ENCODE data around the gene GABRR2. TPM values are rescaled to one million over a fixed set of nuclear protein-coding genes. Genes with fewer than 3 reads are reported as not detected.

Gene GABRR2
- total and polyA plus RNA-seq, 4 donors, result 0.10 to 1.7 (median 0.35) TPM

DNA sequence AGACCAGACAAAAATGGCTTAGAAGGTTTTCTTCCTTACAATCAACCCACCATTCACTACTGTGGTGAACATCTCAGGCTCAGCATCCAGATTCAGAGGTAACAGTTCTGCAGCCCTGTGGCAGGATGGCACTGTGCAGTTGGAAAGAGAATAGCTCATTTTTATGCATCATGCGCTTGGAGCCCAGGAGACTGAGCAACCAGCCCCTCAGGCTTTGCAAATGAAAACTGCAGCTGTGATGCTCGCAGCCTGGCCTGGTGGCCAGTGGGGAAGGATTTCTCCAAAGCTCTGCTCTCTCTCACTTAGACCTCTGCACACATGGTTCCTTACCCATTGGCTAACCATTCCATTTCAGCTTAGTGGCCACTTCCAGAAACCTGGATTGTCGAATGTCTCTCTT lies 45.8 kb downstream of the GABRR2 start:
- Histone ChIP-seq H3K9me3 (ENCODE audit: control insufficient read depth in 4 of 4, low read length in 3 of 4) (no peaks in the 10 kb centered on the region), H3K27ac (ENCODE audit: low read depth in 1 of 2, low read length in 2 of 2) (no peak overlapping the region), H3K4me3 (ENCODE audit: low read depth in 1 of 3, low read length in 3 of 3) (no peak overlapping the region), H3K9ac (ENCODE audit: low read depth in 1 of 2, low read length in 2 of 2) (no peak overlapping the region), H3K36me3 (ENCODE audit: control insufficient read depth in 4 of 4, insufficient read depth in 3 of 4, low read depth in 1 of 4, low read length in 3 of 4) (no peaks in the 10 kb centered on the region), H3K4me1 (ENCODE audit: control insufficient read depth in 4 of 4, insufficient read depth in 4 of 4, low read length in 3 of 4) (no peaks in the 10 kb centered on the region), H3K27me3 (ENCODE audit: control insufficient read depth in 4 of 4, insufficient read depth in 4 of 4, low read length in 3 of 4) (no peaks in the 10 kb centered on the region)
- TF ChIP-seq TAF1 (conservative IDR thresholded peaks at IDR 0.05) (no peak), FOXA2 (IDR thresholded peaks at IDR 0.05) (no peak), RXRA (IDR thresholded peaks at IDR 0.05) (no peak), HNF4A (conservative IDR thresholded peaks at IDR 0.05) (no peak), FOXA1 (IDR thresholded peaks at IDR 0.05) (no peak), GABPA (IDR thresholded peaks at IDR 0.05 in 1 of 2, conservative IDR thresholded peaks at IDR 0.05 in 1 of 2) (no peak), SP1 (IDR thresholded peaks at IDR 0.05) (no peak), JUND (IDR thresholded peaks at IDR 0.05) (no peak), YY1 (IDR thresholded peaks at IDR 0.05) (no peak)
- TF ChIP-seq, protein P1, sequence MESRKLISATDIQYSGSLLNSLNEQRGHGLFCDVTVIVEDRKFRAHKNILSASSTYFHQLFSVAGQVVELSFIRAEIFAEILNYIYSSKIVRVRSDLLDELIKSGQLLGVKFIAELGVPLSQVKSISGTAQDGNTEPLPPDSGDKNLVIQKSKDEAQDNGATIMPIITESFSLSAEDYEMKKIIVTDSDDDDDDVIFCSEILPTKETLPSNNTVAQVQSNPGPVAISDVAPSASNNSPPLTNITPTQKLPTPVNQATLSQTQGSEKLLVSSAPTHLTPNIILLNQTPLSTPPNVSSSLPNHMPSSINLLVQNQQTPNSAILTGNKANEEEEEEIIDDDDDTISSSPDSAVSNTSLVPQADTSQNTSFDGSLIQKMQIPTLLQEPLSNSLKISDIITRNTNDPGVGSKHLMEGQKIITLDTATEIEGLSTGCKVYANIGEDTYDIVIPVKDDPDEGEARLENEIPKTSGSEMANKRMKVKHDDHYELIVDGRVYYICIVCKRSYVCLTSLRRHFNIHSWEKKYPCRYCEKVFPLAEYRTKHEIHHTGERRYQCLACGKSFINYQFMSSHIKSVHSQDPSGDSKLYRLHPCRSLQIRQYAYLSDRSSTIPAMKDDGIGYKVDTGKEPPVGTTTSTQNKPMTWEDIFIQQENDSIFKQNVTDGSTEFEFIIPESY (IDR thresholded peaks at IDR 0.05), result no peak
- TF ChIP-seq, protein P2, sequence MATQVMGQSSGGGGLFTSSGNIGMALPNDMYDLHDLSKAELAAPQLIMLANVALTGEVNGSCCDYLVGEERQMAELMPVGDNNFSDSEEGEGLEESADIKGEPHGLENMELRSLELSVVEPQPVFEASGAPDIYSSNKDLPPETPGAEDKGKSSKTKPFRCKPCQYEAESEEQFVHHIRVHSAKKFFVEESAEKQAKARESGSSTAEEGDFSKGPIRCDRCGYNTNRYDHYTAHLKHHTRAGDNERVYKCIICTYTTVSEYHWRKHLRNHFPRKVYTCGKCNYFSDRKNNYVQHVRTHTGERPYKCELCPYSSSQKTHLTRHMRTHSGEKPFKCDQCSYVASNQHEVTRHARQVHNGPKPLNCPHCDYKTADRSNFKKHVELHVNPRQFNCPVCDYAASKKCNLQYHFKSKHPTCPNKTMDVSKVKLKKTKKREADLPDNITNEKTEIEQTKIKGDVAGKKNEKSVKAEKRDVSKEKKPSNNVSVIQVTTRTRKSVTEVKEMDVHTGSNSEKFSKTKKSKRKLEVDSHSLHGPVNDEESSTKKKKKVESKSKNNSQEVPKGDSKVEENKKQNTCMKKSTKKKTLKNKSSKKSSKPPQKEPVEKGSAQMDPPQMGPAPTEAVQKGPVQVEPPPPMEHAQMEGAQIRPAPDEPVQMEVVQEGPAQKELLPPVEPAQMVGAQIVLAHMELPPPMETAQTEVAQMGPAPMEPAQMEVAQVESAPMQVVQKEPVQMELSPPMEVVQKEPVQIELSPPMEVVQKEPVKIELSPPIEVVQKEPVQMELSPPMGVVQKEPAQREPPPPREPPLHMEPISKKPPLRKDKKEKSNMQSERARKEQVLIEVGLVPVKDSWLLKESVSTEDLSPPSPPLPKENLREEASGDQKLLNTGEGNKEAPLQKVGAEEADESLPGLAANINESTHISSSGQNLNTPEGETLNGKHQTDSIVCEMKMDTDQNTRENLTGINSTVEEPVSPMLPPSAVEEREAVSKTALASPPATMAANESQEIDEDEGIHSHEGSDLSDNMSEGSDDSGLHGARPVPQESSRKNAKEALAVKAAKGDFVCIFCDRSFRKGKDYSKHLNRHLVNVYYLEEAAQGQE (IDR thresholded peaks at IDR 0.05), result no peak
- 95% methylated on average over 3 of the region's 3 CpGs for WGBS
- no peak for DNase-seq (ENCODE audit: low spot score)

GRCh38 chr6:89268776-89269175 lies 46.3 kb downstream of the GABRR2 start:
- H3K27ac ChIP-seq (ENCODE audit: low read depth in 1 of 2, low read length in 2 of 2), result no peak overlapping the region
- WGBS, result 85% methylated on average over 7 of the region's 7 CpGs
- no peaks in the 10 kb centered on the region for H3K4me1 ChIP-seq (ENCODE audit: control insufficient read depth in 4 of 4, insufficient read depth in 4 of 4, low read length in 3 of 4)
- H3K27me3 ChIP-seq (ENCODE audit: control insufficient read depth in 4 of 4, insufficient read depth in 4 of 4, low read length in 3 of 4), result no peaks in the 10 kb centered on the region
- no peak overlapping the region for H3K9ac ChIP-seq (ENCODE audit: low read depth in 1 of 2, low read length in 2 of 2)
- no peak overlapping the region for H3K4me3 ChIP-seq (ENCODE audit: low read depth in 1 of 3, low read length in 3 of 3)
- no peak for DNase-seq (ENCODE audit: low spot score)
- no peaks in the 10 kb centered on the region for H3K36me3 ChIP-seq (ENCODE audit: control insufficient read depth in 4 of 4, insufficient read depth in 3 of 4, low read depth in 1 of 4, low read length in 3 of 4)
- TF ChIP-seq FOXA2 (IDR thresholded peaks at IDR 0.05) (no peak), NR2F2 (IDR thresholded peaks at IDR 0.05) (no peak), YY1 (IDR thresholded peaks at IDR 0.05) (no peak), RAD21 (IDR thresholded peaks at IDR 0.05) (no peak), ATF3 (IDR thresholded peaks at IDR 0.05) (no peak), TAF1 (conservative IDR thresholded peaks at IDR 0.05) (no peak), RXRA (IDR thresholded peaks at IDR 0.05) (no peak)
- TF ChIP-seq, protein P2 (IDR thresholded peaks at IDR 0.05), result no peak
- TF ChIP-seq, protein P3, sequence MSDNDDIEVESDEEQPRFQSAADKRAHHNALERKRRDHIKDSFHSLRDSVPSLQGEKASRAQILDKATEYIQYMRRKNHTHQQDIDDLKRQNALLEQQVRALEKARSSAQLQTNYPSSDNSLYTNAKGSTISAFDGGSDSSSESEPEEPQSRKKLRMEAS (IDR thresholded peaks at IDR 0.05), result no peak
- TF ChIP-seq, protein P1 (IDR thresholded peaks at IDR 0.05), result no peak
- no peaks in the 10 kb centered on the region for H3K9me3 ChIP-seq (ENCODE audit: control insufficient read depth in 4 of 4, low read length in 3 of 4)
